GM04503 (cell line): ENCODE results near the gene SORCS3.
"Not testable (repeated sequence)": the region's sequence is repeated elsewhere in the genome, so short reads cannot be mapped to it uniquely, and the experiment has no call there.

Source experiments
- DNase-seq: peaks from one replicate; pipeline ENCODE4 v3.0.0-alpha.2; 2012; ENCODE audit warnings: low read depth

The SORCS3 gene

DNA sequence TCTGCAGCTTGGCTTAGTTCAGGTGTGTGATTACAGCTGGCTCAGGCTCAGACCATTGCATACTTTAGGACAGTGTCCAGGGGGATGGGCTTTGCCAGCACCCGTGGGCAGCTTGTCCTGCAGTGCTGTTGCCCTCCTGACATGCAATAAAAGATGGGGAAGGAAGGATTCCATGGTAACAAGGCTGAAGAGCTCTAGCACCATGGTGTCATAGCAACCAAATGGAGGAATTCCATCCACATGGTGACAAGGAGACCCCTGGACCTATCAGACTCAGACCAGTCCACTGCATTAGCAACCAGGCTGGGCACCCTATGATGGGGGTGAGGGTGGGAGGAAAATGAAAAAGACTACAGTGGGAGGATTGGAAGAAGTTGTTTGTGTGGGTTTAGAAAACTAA lies 49.9 kb downstream of the SORCS3 start:
- no peak for DNase-seq

GRCh38 chr10:104694074-104694473 lies 53.0 kb downstream of the SORCS3 start:
- DNase-seq = no peak

DNA sequence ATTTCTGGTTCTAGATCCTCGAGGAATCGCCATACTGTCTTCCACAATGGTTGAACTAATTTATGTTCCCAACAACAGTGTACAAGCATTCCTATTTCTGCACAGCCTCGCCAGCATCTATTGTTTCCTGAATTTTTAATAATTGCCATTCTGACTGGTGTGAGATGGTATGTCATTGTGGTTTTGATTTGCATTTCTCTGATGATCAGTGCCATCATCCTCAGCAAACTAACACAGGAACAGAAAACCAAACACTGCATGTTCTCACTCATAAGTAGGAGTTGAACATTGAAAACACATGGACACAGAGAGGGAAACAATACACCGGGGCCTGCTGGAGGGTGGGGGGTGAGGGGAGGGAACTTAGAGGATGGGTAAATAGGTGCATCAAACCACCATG lies 62.2 kb downstream of the SORCS3 start:
- DNase-seq = not testable (repeated sequence)

DNA sequence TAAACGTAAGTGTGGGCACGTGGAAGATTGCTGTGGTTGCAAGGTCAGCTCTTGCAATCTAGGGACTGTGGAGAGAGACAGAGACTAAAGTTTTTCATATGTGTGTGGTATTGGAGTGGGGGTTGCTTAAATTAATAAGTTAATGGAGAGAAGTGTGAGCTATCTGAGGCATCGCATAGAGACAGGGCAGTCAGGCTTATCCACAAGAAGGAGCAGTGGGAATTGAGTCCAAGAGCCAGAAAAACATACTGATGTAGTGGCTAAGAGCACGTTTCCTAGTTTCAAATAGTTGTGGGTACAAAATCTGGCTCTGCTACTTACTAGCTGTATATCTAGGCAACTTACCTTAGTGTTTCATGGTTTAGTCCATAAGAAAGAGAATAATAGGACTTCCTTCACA lies 65.8 kb downstream of the SORCS3 start:
- DNase-seq = no peak

GRCh38 chr10:104707602-104708459 lies 66.7 kb downstream of the SORCS3 start:
- no peak for DNase-seq

DNA sequence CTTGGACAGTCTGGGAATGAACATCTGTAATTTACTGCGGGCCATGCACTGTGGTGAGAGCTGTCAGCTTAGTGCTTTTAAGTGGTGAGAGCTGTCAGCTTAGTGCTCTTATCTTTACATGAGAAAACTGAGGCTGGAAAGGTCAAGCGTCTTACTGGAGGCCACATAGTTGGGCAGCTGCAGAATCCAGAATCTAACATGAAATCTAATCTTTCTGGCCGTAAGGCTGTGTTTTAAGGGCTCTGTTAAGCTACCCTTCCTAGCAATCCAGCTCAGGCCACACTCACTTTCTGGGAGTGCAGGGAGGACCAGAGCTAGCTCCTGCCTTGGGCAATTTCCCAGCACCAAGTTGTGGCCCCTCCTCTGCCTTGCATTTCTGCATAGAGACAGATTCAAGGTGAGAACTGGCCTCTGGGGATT lies 70.2 kb downstream of the SORCS3 start:
- DNase-seq = no peak

DNA sequence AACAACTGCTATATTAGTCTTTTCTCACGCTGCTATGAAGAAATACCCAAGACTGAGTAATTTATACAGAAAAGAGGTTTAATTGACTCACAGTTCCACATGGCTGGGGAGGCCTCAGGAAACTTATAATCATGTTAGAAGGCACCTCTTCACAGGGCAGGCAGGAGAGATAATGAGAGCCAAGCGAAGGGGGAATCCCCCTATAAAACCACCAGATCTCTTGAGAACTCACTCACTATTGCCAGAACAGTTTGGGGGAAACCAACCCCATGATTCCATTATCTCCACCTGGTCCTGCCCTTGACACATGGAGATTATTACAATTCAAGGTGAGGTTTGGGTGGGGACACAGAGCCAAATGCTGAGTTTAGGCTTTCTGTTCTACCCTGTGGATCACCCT lies 89.5 kb downstream of the SORCS3 start:
- DNase-seq = not testable (repeated sequence)

- DNase-seq = no peak
These were observed 90.1 kb downstream of the SORCS3 start for GRCh38 chr10:104731192-104731591.

DNA sequence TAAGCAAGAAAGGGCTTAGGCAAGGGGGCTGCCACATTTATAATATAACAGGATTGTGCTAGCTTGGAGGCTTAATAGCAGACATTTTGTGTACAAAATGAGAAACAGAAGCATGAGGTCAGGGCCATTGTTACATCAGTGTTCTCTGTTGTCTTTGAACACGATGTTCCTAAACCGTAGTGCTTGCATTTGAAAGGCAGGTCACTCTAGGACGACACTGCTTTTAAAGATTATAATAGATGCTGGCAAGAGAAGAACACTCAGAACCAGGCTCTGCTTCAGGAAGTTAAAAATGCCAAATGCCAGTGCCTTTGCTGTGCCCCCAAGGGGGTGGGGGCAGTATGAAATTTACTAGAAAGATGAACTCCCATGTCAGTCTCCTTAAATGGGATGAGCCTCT lies 91.1 kb downstream of the SORCS3 start:
- no peak for DNase-seq

DNA sequence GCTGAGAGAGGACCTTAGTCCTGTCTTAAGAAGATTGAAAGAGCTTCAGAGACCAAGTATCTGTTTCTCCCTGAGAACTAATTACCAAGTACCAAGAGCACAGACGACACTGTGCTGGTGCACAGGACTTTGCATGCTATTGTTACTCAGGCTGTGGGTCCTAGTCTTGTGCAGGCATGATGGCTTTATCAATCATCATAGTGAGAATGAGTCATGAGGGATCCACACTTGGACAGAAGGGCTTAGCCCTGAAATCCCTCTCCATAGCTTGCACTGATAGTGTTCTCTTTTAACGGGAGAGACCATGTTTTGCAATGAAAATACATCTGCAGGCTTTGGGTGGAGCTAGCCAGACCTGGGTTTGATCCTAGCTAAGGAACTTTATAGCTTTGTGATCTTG lies 93.3 kb downstream of the SORCS3 start:
- no peak for DNase-seq

DNA sequence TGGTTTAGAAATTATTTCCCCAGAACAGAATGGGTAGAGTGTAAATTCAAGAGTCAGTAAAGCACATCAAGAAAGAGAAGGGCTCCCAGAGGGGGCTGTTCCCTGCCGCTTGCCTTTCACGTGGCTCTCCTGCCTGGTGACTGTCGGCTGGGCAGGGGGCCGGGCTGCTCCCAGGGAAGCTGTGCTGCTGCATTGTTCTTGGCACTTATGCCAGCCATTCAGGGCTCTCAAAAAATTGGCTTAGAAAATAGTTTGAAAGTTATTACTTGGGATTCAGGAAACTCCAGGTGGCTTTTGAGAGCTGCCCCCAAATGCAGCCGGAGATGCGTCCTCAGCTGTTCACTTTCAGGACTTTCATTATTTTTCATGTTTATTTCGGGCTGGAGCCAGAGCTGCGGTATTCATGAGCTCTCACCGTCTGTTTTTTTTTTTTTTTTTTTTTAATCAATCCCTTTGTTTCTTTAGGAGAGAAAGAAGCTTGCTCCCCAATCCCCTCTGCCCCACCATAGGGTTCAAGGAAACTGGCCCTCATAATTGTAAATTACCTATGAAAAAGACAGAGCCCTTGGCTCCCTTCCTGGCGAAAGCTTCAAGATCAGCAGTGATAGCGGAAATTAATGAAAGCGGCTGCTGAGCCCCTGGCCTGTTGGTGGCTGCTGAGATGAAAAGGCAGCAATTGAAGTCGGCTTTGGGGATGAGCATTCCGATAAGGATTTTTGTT lies 94.1 kb downstream of the SORCS3 start:
- DNase-seq = no peak

GRCh38 chr10:104735757-104736391 lies 94.8 kb downstream of the SORCS3 start:
- DNase-seq = no peak

DNA sequence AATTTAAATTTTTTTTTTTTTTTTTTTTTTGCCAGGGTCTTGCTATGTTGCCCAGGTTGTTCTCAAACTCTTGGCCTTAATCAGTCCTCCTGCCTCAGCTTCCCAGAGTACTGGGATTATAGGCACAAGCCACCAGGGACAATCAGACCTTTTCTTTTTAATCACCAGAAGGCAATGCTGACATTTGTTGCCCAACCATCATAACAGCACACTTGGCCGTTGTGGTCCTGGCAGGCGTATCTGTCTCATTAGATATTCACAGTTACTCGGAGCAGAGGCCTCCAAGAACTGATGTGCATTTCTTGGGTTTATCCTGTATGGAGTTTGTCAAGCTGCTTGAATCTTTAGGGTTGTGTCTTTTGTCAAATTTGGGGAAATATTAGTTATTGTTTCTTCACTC lies 100.0 kb downstream of the SORCS3 start:
- no peak for DNase-seq

GRCh38 chr10:104744052-104744451 lies 103.0 kb downstream of the SORCS3 start:
- no peak for DNase-seq

GRCh38 chr10:104750291-104750690 lies 109.2 kb downstream of the SORCS3 start:
- DNase-seq = no peak

DNA sequence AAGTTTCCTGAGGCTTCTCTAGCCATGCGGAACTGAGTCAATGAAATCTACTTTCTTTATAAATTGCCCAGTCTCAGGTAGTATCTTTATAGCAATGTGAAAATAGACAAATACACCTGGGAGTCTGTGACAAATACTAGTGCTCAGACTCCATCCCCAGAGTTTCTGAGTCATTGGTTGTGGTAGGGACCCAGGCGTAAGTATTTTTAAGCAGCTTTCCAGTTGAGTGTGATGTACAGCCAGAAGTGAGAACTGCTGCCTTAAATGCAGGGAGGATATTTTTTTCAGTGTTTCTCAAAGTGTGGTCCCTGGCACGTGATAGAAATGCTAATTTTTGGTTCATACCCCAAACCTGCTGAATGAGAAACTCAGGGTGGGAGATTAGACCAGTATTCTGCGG lies 121.7 kb downstream of the SORCS3 start:
- DNase-seq = no peak

GRCh38 chr10:104766341-104766740 lies 125.3 kb downstream of the SORCS3 start:
- no peak for DNase-seq

DNA sequence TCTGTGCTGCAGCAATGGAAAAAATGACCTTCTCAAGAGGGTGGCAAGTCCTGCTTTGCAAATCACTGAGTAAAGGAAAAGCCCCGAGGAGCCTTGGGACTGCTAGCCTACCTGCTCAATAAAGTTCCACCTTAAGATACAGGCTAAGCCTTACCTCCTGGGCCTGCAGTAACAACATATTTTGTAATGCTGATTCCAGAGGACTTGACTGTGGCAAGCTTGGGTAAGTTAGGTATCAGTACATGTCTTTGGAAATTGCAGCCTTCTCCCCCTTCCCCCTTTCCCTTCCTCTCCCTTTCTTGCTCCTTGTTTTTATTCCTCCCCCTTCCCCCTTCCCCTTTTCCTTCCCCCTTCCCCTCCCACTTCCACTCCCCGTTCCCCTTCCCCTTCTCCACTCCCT lies 126.2 kb downstream of the SORCS3 start:
- DNase-seq = no peak

DNA sequence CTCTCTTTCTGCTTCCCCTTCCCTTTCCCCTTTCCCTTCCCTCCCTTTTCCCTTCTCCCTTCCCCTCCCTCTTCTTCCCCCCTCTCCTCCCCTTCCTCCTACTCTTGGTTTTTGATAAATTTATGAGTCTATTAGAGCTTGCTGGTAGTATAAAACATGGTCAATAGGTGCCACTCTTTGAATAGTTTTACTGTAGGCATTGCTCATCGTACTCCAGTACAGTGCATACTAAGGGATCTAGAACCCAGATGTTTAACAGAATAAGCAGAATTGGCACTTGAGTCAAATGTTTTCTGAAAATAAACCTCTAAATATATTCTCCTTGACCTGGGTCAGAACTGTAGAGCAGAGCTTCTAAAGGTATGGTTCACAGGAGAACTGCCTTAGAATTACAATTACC lies 126.7 kb downstream of the SORCS3 start:
- no peak for DNase-seq

DNA sequence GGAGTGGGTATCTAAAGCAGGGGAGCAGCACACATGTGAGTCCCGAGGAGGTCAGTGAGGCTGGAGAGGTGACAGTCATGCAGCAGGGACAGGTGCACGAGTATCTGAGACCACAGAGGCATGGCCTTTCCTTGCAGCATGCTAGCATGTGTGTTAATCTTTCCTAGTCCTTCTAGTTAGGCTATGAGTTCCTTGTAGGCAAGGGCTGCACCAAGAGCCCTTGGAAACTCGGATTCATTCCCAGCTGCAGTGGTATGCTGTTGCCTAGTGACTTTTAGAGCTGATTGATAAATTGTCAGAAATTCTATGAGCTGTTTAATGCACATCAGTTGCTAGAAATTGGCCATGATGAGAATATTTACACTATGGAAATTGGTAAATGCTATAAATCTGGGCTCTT lies 132.0 kb downstream of the SORCS3 start:
- no peak for DNase-seq

DNA sequence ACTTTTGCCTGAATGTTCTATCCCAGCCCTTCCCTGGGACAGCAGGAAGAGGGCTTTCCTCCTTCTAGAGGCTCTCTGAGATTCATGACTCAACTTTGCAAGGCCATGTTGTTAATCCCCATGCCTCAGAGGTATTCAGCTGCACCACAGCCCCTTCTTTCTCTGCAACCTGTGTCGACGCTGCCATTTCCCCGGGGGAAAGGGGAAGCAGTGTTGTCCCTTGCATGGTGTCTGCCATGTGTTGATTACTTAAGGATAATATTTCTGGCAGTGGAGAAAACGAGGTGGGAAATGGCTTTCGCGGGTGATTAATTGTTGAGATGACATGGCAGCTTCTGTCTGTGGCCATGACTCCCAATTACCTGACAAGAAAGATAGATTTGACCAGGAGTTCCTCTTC lies 133.1 kb downstream of the SORCS3 start:
- DNase-seq = no peak

DNA sequence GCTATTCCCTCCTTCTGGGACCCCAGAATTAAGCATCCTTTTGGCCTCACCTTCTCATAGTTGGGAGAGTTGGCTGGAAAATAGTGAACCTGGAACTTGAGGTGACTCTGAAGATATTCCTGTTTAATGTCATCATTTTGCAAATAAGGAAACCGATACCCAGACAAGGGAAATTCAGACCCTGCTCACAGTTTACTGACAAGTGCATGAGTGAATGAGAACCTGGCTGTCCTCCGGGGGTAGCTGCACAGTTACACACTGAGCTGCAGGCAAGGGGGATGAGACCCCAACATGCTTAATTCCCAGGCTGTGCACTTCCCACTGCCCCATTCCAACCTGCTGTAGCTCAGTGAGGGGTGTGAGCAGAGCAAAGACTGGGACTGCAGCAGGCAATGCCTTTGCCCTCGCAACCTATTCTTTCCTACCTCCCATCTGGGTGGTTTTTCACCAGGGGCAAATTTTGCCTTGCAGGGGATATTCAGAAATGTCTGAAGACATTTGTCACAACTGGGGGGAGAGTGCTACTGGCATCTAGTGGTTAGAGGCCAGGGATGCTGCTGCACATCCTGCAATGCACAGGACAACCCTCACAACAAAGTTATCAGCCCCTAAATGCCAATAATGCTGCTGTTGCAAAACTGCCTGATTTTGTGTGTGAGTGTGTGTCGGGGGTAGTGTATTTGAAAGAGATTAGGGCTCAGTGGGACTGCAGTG lies 136.2 kb downstream of the SORCS3 start:
- DNase-seq = no peak
